Adrenal gland (tissue), 5 donors: ENCODE results near the gene PHLDA3.

Experiments used
- POLR2A ChIP-seq, 2 donors: fragments of 450-650 bp; IDR thresholded peaks; one replicate each; pipeline ENCODE4 v1.6.1; 2017; ENCODE audit warnings: antibody characterized with exemption in 2 of 2, mild to moderate bottlenecking in 2 of 2, moderate library complexity in 1 of 2
- TF ChIP-seq, protein P1 (sequence below), 6 experiments: fragments of 450-650 bp in 4 of 6; fragments of 200-600 bp in 2 of 6; sonication (generic) in 1 of 6; IDR thresholded peaks; 1 replicate in 5 of 6; 2 replicates in 1 of 6; pipeline versions ENCODE4 v1.5.1 to v1.8.0; 2016 to 2021; ENCODE audit warnings: antibody characterized with exemption in 6 of 6, mild to moderate bottlenecking in 2 of 6, moderate library complexity in 1 of 6
- donor health status: DM: no; HTN: no; CAD: no.

DNA sequence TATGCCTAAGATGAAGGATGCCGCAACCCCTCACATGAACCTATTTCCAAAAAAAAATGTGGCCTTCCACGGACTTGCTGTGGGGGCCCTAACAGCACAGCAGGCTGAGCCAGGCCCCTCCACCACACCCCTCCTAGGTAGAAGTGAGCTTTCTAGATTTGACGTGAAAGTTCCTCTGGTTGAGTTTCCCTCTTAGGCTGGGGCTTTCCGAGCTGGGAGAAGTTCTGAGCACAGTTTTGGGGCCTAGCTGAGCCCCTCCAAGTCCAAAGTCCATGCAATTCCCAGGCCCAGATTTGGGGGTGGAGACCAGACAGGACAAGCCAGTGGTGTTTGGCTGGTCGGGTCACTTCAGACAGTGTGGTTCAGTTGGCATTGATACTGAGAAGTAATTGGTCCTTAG is 13.8 kb upstream of the PHLDA3 start:
- no peak for TF ChIP-seq POLR2A (IDR thresholded peaks at IDR 0.05)
- TF ChIP-seq, protein P1, sequence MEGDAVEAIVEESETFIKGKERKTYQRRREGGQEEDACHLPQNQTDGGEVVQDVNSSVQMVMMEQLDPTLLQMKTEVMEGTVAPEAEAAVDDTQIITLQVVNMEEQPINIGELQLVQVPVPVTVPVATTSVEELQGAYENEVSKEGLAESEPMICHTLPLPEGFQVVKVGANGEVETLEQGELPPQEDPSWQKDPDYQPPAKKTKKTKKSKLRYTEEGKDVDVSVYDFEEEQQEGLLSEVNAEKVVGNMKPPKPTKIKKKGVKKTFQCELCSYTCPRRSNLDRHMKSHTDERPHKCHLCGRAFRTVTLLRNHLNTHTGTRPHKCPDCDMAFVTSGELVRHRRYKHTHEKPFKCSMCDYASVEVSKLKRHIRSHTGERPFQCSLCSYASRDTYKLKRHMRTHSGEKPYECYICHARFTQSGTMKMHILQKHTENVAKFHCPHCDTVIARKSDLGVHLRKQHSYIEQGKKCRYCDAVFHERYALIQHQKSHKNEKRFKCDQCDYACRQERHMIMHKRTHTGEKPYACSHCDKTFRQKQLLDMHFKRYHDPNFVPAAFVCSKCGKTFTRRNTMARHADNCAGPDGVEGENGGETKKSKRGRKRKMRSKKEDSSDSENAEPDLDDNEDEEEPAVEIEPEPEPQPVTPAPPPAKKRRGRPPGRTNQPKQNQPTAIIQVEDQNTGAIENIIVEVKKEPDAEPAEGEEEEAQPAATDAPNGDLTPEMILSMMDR (IDR thresholded peaks at IDR 0.05): no peak
